ENCODE measurements around the gene NAGA. TPM values are rescaled to one million over a fixed set of nuclear protein-coding genes. Genes with fewer than 3 reads are reported as not detected.

Gene NAGA
- total RNA-seq, 1 experiment from 2014 or later = 27.2 TPM

DNA sequence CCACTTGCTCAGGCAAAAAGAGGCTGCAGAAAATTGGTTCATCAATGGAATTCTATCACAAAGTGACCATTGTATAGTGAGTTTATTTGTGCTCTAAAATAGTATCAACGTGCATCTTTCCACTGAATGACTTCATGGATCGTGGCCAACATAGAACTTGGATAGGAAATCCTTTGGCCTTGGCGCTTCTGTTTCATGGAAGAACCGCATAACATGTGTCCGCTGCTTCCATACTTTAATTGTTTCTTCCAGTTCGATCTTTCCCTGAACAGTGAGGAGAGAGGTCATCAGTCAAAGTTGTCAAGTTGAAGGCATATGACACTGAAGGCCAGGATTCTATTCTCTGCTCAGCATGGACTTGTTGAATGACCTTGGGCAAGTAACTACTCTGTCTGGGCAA, 15.4 kb upstream of the NAGA start:
- Histone ChIP-seq H3K36me3 (ENCODE audit: low read depth, low read length) (peaks cover 19% of the 10 kb centered on the region), H3K27me3 (ENCODE audit: low read length) (no peaks in the 10 kb centered on the region), H3K9me2 (replicated peaks; ENCODE audit: low read length) (no peaks in the 10 kb centered on the region), H3K4me3 (ENCODE audit: low read length) (no peak overlapping the region), H3K79me2 (ENCODE audit: low read length) (peaks cover 39% of the 10 kb centered on the region), H3K27ac (ENCODE audit: low read length) (no peak overlapping the region), H3F3A (ENCODE audit: low read length, unreplicated experiment) (no peaks in the 10 kb centered on the region), H4K20me1 (ENCODE audit: low read length) (peaks cover 7% of the 10 kb centered on the region; the same call in 1 of the 2 replicates), H3K4me1 (ENCODE audit: insufficient read depth, low read length) (peaks cover 9% of the 10 kb centered on the region; the same call in 1 of the 2 replicates), H3K9ac (ENCODE audit: low read length) (no peak overlapping the region), H3K9me3 (ENCODE audit: low read length) (no peaks in the 10 kb centered on the region), H3K4me2 (ENCODE audit: low read length) (no peak overlapping the region), H2AFZ (ENCODE audit: low read length) (no peak overlapping the region)
- ATAC-seq = no peak
- BruUV-seq (replicated peaks) = no TSS peak
- POLR2A ChIA-PET (ENCODE audit: unreplicated experiment) = no interaction called here
- no peak for DNase-seq
- CTCF ChIA-PET = no interaction called here
- intact Hi-C loops (cut with micrococcal nuclease) = no loop called here
- no peak for TF ChIP-seq EZH2phosphoT487 (IDR thresholded peaks at IDR 0.05; ENCODE audit: borderline replicate concordance, low read length)
- TF ChIP-seq, protein P1, sequence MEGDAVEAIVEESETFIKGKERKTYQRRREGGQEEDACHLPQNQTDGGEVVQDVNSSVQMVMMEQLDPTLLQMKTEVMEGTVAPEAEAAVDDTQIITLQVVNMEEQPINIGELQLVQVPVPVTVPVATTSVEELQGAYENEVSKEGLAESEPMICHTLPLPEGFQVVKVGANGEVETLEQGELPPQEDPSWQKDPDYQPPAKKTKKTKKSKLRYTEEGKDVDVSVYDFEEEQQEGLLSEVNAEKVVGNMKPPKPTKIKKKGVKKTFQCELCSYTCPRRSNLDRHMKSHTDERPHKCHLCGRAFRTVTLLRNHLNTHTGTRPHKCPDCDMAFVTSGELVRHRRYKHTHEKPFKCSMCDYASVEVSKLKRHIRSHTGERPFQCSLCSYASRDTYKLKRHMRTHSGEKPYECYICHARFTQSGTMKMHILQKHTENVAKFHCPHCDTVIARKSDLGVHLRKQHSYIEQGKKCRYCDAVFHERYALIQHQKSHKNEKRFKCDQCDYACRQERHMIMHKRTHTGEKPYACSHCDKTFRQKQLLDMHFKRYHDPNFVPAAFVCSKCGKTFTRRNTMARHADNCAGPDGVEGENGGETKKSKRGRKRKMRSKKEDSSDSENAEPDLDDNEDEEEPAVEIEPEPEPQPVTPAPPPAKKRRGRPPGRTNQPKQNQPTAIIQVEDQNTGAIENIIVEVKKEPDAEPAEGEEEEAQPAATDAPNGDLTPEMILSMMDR (conservative IDR thresholded peaks at IDR 0.05; ENCODE audit: low read depth, low read length) = no peak
- TF ChIP-seq EZH2 (IDR thresholded peaks at IDR 0.05; ENCODE audit: low read length, unreplicated experiment) = no peak

DNA sequence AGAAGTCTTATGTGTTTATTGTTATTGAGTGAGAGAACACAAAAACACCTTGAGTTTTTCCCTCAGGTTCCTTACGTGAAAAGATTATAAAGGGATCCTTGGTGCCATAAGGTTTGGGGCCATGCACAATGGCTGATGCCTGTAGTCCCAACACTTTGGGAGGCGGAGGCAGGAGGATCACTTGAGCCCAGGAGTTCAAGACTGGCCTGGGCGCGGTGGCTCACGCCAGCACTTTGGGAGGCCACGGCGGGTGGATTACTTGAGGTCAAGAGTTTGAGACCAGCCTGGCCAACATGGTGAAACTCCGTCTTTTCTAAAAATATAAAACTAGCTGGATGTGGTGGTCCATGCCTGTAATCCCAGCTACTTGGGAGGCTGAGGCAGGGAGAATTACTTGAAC, 14.3 kb upstream of the NAGA start:
- Histone ChIP-seq H2AFZ (ENCODE audit: low read length) (no peak overlapping the region), H3K9me2 (replicated peaks; ENCODE audit: low read length) (no peaks in the 10 kb centered on the region), H3K36me3 (ENCODE audit: low read depth, low read length) (peaks cover 19% of the 10 kb centered on the region), H3F3A (ENCODE audit: low read length, unreplicated experiment) (no peaks in the 10 kb centered on the region), H4K20me1 (ENCODE audit: low read length) (peaks cover 7% of the 10 kb centered on the region; the same call in 1 of the 2 replicates), H3K4me1 (ENCODE audit: insufficient read depth, low read length) (peaks cover 14% of the 10 kb centered on the region), H3K4me2 (ENCODE audit: low read length) (no peak overlapping the region), H3K4me3 (ENCODE audit: low read length) (no peak overlapping the region), H3K9me3 (ENCODE audit: low read length) (no peaks in the 10 kb centered on the region), H3K27me3 (ENCODE audit: low read length) (no peaks in the 10 kb centered on the region), H3K9ac (ENCODE audit: low read length) (no peak overlapping the region), H3K27ac (ENCODE audit: low read length) (no peak overlapping the region), H3K79me2 (ENCODE audit: low read length) (peaks cover 44% of the 10 kb centered on the region)
- DNase-seq = no peak
- POLR2A ChIA-PET (ENCODE audit: unreplicated experiment) = interaction anchor here (0.6 kb wide), 1 partner anchor 828 kb away, joined by 10 read pairs; no protein-coding TSS in a partner anchor
- intact Hi-C loops (cut with micrococcal nuclease) = no loop called here
- CTCF ChIA-PET = no interaction called here
- TF ChIP-seq EZH2 (IDR thresholded peaks at IDR 0.05; ENCODE audit: low read length, unreplicated experiment) (no peak), EZH2phosphoT487 (IDR thresholded peaks at IDR 0.05; ENCODE audit: borderline replicate concordance, low read length) (no peak)
- TF ChIP-seq, protein P1 (conservative IDR thresholded peaks at IDR 0.05; ENCODE audit: low read depth, low read length) = no peak
- ATAC-seq = no peak
- BruUV-seq (replicated peaks) = no TSS peak

DNA sequence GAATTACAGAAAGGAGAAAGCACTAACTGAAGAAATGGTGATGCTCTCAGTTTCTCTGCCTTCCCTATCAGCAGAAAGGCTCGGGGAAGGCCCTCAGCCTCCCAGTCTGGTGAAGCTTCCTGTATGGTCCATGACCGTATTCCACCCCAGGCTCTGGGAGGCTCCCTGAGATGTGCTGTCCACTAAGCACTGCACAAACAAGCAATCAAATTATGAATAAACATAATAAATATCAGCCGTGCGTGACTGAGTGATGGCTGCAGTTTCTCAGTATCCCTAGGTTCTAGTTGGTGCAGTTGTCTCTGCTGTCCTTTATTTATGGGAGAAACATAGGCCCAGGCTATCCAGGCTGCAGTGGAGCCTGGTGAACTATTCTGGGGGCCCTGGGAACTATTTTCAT, 12.5 kb upstream of the NAGA start:
- Histone ChIP-seq H3K9ac (ENCODE audit: low read length) (no peak overlapping the region), H3K79me2 (ENCODE audit: low read length) (peaks cover 29% of the 10 kb centered on the region), H3K4me3 (ENCODE audit: low read length) (no peak overlapping the region), H4K20me1 (ENCODE audit: low read length) (no peaks in the 10 kb centered on the region), H3K9me2 (replicated peaks; ENCODE audit: low read length) (no peaks in the 10 kb centered on the region), H3K4me1 (ENCODE audit: insufficient read depth, low read length) (peaks cover 10% of the 10 kb centered on the region), H3F3A (ENCODE audit: low read length, unreplicated experiment) (no peaks in the 10 kb centered on the region), H3K27me3 (ENCODE audit: low read length) (no peaks in the 10 kb centered on the region), H3K27ac (ENCODE audit: low read length) (no peak overlapping the region), H3K9me3 (ENCODE audit: low read length) (no peaks in the 10 kb centered on the region), H3K4me2 (ENCODE audit: low read length) (no peak overlapping the region), H2AFZ (ENCODE audit: low read length) (no peak overlapping the region), H3K36me3 (ENCODE audit: low read depth, low read length) (peaks cover 19% of the 10 kb centered on the region)
- no peak for DNase-seq
- no TSS peak for BruUV-seq (replicated peaks)
- TF ChIP-seq EZH2 (IDR thresholded peaks at IDR 0.05; ENCODE audit: low read length, unreplicated experiment) (no peak), EZH2phosphoT487 (IDR thresholded peaks at IDR 0.05; ENCODE audit: borderline replicate concordance, low read length) (no peak)
- TF ChIP-seq, protein P1 (conservative IDR thresholded peaks at IDR 0.05; ENCODE audit: low read depth, low read length) = no peak
- intact Hi-C loops (cut with micrococcal nuclease) = no loop called here
- CTCF ChIA-PET = no interaction called here
- POLR2A ChIA-PET (ENCODE audit: unreplicated experiment) = no interaction called here
- peak; percentile 16 for ATAC-seq
